Epithelial cell of proximal tubule (primary cell): ENCODE measurements around the gene FREM1. TPM values are rescaled to one million over a fixed set of nuclear protein-coding genes. Genes with fewer than 3 reads are reported as not detected.

Experiments used
- DNase-seq: peaks from one replicate; pipeline ENCODE4 v3.0.0-alpha.2; 2011; ENCODE audit warnings: low read depth
- H3K4me3 ChIP-seq: 2 replicates; pipeline ENCODE4 v1.5.1; 2011; ENCODE audit warnings: low read depth, mild to moderate bottlenecking, low read length
- total RNA-seq: library from RNA; depleted of rRNA; stranded (reverse); fragments of >200 nt; gene quantifications from 2 replicates; pipeline ENCODE4 v1.2.3, GENCODE V29; 2015
- TF ChIP-seq, protein P1 (sequence below): conservative IDR thresholded peaks from 2 replicates; pipeline ENCODE4 v1.5.1; 2012; ENCODE audit warnings: low read depth, mild to moderate bottlenecking, low read length

The FREM1 gene
- total RNA-seq, 1 donor from 2014 or later = 0.17 TPM

DNA sequence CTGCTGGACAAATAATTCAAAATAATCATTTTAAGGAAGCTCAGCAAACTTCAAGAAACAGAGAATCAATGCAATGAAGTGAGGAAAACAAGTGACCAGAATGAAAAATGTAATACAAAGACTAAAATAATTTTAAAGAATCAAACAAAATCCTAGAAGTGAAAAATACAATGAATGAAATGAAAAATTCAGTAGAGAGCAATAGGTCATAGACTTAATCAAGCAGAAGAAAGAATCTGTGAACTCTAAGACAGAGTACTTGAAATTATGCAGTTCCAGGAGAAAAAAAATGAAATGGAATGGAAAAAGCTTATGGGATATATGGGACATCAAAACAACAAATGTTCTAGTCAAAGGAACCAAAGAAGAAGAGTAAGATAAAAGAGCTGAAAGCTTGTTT, 205.1 kb downstream of the FREM1 start:
- TF ChIP-seq, protein P1, sequence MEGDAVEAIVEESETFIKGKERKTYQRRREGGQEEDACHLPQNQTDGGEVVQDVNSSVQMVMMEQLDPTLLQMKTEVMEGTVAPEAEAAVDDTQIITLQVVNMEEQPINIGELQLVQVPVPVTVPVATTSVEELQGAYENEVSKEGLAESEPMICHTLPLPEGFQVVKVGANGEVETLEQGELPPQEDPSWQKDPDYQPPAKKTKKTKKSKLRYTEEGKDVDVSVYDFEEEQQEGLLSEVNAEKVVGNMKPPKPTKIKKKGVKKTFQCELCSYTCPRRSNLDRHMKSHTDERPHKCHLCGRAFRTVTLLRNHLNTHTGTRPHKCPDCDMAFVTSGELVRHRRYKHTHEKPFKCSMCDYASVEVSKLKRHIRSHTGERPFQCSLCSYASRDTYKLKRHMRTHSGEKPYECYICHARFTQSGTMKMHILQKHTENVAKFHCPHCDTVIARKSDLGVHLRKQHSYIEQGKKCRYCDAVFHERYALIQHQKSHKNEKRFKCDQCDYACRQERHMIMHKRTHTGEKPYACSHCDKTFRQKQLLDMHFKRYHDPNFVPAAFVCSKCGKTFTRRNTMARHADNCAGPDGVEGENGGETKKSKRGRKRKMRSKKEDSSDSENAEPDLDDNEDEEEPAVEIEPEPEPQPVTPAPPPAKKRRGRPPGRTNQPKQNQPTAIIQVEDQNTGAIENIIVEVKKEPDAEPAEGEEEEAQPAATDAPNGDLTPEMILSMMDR = no peak
- no peak overlapping the region for H3K4me3 ChIP-seq
- no peak for DNase-seq

DNA sequence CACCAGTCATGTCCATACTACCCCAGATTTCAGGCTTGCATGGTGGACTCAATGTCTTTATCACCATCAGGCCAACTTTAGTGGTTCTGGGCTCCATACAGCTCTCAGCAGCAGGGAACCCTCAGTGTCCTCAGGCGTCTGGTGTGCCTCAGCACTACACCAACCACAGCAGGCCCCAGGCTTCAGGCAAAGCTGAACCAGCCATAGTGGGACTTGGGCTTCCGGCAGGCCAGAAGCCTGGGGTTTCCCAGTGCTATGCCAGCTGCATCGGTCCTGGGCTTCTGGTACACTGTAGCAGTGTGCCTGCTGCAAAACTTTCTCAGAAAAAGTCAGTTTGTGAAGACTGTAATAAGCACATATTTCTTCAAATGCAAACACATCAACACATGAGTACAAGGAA, 205.9 kb downstream of the FREM1 start:
- H3K4me3 ChIP-seq = no peak overlapping the region
- no peak for DNase-seq
- TF ChIP-seq, protein P1 = no peak

DNA sequence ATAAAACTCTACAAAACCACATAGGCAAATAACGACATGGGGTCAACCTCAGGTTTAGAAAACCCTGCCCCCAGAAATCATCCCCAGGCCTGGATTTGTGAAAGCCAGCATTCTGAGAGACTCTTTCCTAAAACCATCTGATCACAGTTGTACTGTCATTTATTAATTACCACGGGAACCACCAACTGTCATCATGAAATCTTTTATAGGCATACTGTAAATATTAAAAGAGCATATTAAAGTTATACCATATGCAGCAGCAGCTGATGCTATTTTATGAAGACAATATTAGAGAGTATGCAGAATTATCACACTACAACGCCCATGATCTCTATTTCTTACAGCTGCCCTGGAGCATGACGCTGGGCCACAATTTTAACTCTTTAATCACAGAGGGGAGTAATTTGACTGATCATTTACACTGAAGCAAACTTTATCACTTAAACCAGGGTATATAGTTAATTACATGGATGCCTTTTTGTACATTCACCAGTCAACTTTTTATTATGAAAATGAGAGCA, 208.0 kb downstream of the FREM1 start:
- no peak overlapping the region for H3K4me3 ChIP-seq
- TF ChIP-seq, protein P1 = no peak
- no peak for DNase-seq

DNA sequence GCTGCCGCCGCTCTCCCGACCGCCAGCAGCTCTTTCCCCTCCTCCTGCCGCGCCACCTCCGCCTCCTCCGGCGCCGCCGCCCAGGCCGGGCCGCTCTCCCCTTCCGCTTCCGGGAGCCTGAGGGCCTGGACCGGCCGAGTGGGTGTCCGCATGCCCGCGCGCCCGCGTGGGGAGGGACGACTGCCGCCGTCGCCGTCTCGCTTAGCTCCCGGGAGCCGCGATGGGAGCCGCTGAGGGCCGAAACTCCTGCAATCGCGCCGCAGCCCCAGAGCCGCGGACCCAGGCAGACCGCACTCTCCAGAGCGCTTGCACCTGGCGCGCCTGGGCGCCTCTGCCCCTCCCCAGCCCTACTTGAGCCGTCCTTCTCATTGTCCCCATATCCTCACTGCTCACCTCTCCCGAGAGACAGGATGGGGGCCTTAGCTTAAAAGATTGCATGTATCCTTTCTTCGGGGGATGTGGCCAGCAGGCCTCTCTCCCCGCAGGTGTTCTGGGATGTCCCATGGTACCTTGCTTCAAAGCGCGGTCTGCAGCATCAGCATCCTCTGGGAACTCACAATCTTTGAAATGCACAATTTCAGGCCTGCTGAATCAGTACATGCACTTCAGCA, 216.9 kb downstream of the FREM1 start, which contains the start of gene ZDHHC21:
Gene ZDHHC21, minus strand, starts transcription at position 182 of the 611 bp plus-strand sequence. CDS start 19,092 bp downstream, outside the sequence.
- TF ChIP-seq, protein P1 = no peak
- DNase-seq = no peak
- H3K4me3 ChIP-seq = peak within 1 kb of the TSS; percentile 82

DNA sequence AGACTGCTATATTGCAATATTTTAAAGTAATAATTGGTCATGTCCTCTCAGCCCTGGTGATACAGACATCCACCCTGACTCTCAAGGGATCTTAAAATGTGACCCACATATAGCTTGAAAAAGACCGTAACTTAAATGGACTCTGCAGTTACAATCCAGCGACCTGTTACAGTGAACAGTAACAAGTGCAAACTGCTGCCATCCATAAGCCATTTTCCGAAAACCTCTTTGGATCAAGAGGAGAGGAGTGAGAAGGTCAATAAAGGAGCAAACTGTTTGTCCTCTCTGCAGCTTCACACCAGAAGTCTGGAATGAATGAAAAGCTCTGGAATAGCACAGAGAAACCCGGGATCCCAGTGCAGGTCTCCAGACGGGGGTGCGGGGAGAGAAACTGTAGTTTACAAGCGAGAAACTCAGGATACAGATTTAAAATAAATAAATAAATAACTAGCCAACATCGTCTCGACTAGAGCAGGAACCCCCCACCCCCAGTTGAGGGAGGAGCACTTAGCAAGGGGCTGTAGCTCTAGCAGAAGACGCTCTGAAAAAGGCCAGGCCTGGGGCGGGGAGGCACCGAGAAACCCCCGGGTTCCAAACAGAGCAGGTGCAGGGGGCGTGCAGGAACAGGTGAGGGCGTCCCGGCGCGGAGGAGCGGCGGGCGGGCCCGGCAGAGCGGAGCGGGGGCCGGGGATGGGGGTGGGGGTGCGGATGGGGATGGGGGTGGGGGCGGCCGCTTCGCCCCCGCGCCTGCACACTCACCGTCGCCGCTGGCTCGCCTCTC, 217.6 kb downstream of the FREM1 start:
- TF ChIP-seq, protein P1 = no peak
- no peak for DNase-seq
- peak overlapping the region; percentile 82 for H3K4me3 ChIP-seq

DNA sequence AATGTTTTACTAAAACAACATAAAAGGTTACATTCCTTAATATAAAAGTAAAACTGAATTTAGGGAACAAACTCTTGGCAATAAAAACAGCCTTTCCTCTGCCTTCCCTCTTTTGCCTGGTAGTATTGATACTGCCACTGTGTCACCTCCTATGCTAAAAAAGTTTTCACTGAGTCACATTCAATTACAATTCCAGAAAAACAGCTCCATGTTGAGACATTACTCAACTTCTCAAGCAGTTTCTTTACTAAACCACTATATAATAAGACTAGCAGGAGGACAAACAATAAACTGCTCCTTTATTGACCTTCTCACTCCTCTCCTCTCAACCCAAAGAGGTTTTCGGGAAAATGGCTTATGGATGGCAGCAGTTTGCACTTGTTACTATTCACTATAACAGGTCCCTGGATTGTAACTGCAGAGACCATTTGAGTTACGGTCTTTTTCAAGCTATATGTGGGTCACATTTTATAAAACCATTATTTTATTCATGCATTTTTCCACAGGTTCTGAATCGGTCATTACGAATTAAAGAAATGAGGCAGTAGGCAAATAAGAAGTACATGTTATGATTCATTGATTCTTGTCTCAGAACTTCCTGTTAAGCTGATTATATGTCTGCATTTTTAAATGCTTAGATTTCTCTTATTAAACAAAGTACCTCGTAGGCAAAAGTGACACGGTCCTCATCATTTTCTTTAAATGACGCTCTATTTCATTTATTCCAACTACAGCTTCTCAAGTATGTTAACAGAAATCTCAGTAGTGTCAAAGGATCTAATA, 219.1 kb downstream of the FREM1 start:
- no peak for DNase-seq
- TF ChIP-seq, protein P1 = no peak
- no peak overlapping the region for H3K4me3 ChIP-seq
